Measurements from ENCODE around the gene PPP1R14B.
"Not testable (repeated sequence)": the region's sequence is repeated elsewhere in the genome, so short reads cannot be mapped to it uniquely, and the experiment has no call there.

Gene PPP1R14B

GRCh38 chr11:64260147-64260708 lies 13.5 kb upstream of the PPP1R14B start:
- DNase-seq, result no peak

- no peak for DNase-seq
Observed at GRCh38 chr11:64259533-64260067, 12.9 kb upstream of the PPP1R14B start.

GRCh38 chr11:64258946-64259532 lies 12.3 kb upstream of the PPP1R14B start:
- no peak for DNase-seq

- DNase-seq, result no peak
Observed at GRCh38 chr11:64258356-64258755, 11.6 kb upstream of the PPP1R14B start.

- DNase-seq, result no peak
Observed at GRCh38 chr11:64256300-64256699, 9.6 kb upstream of the PPP1R14B start.

GRCh38 chr11:64255135-64256128 lies 8.7 kb upstream of the PPP1R14B start:
- DNase-seq, result no peak

GRCh38 chr11:64254326-64254725 lies 7.6 kb upstream of the PPP1R14B start:
- DNase-seq, result no peak

GRCh38 chr11:64253481-64253880 lies 6.7 kb upstream of the PPP1R14B start:
- DNase-seq, result no peak

GRCh38 chr11:64253043-64253442 lies 6.3 kb upstream of the PPP1R14B start:
- DNase-seq, result no peak

GRCh38 chr11:64252003-64252872 lies 5.5 kb upstream of the PPP1R14B start:
- no peak for DNase-seq

- no peak for DNase-seq
Observed at GRCh38 chr11:64251753-64252002, 4.9 kb upstream of the PPP1R14B start.

GRCh38 chr11:64251016-64251752 lies 4.4 kb upstream of the PPP1R14B start, which contains the start of gene PLCB3:
PLCB3 (plus strand) TSS chr11:64251530; CDS start chr11:64251650, 120 bp downstream.
- peak; percentile 51 for DNase-seq

- DNase-seq, result no peak
Observed at GRCh38 chr11:64250415-64251015, 3.8 kb upstream of the PPP1R14B start.

- no peak for DNase-seq
Observed at GRCh38 chr11:64249563-64250414, 3.0 kb upstream of the PPP1R14B start.

GRCh38 chr11:64249038-64249437 lies 2.3 kb upstream of the PPP1R14B start:
- DNase-seq, result no peak

GRCh38 chr11:64248578-64248977 lies 1.8 kb upstream of the PPP1R14B start:
- DNase-seq, result no peak

GRCh38 chr11:64247729-64248531 lies 1.2 kb upstream of the PPP1R14B start:
- no peak for DNase-seq

GRCh38 chr11:64246621-64246870 lies 197 bp downstream of the PPP1R14B start:
- DNase-seq, result not testable (repeated sequence)

- peak; percentile 93 for DNase-seq
Observed at GRCh38 chr11:64245797-64246620, 734 bp downstream of the PPP1R14B start.
